HepG2 (cell line): Measurements from ENCODE around the gene DOCK2. TPM values are rescaled to one million over a fixed set of nuclear protein-coding genes. Genes with fewer than 3 reads are reported as not detected.

Source experiments
- ATAC-seq: fragments of 200-7000 bp; cut with Tn5 transposase; 3 replicates; pipeline ENCODE4 v1.9.1; 2020; ENCODE audit warnings: mild to moderate bottlenecking, moderate library complexity
- BruUV-seq: library from RNA; stranded (reverse); fragments of 400-500 nt; replicated peaks from 2 replicates; lab custom pipeline; 2021; lab: Mats Ljungman, UMichigan
- CTCF ChIA-PET: fragments of 300-600 bp; formaldehyde crosslinking; extraction: SDS; loops from one replicate; lab custom pipeline; 2021; ENCODE audit warnings: low total read pairs, inconsistent platforms, low intra/inter-chr PET ratio; lab: Yijun Ruan, JAX
- POLR2A ChIA-PET: fragments of 350-600 bp; sonication (Branson Sonifier 250); formaldehyde crosslinking; loops from one replicate; lab custom pipeline; 2020; ENCODE audit warnings: antibody characterized with exemption, inconsistent platforms; lab: Yijun Ruan, JAX
- DNase-seq: peaks from one replicate; pipeline ENCODE4 v3.0.0-alpha.2; 2015; ENCODE audit warnings: low spot score
- FAIRE-seq: peaks from 3 replicates; lab custom pipeline; 2011; peaks lifted over from hg19 to GRCh38; lab: Jason Lieb, UNC
- H2AFZ ChIP-seq: one replicate; pipeline ENCODE4 v1.6.1; 2011; ENCODE audit warnings: low read length, inconsistent platforms
- H3K27ac ChIP-seq: fragments of 300-600 bp; 3 replicates; pipeline ENCODE4 v1.8.0; 2011; ENCODE audit warnings: mixed run types, mild to moderate bottlenecking, mixed read lengths, low read length, inconsistent platforms; ENCODE audit not compliant: insufficient read depth; ENCODE audit errors: extremely low read length
- H3K27me3 ChIP-seq, 2 experiments: fragments of 200-600 bp in 1 of 2; 2 replicates in 1 of 2; 3 replicates in 1 of 2; pipeline versions ENCODE4 v1.6.0 to v1.8.0; 2011; ENCODE audit warnings: low read length in 2 of 2, mild to moderate bottlenecking in 2 of 2, moderate library complexity in 2 of 2, inconsistent platforms in 1 of 2; ENCODE audit not compliant: insufficient read depth in 2 of 2, control insufficient read depth in 1 of 2
- H3K36me3 ChIP-seq, 2 experiments: fragments of 200-600 bp in 1 of 2; replicated peaks in 1 of 2; 2 replicates in 1 of 2; 3 replicates in 1 of 2; pipeline versions ENCODE4 v1.5.1 to v1.8.0; 2011; ENCODE audit warnings: low read length in 2 of 2, inconsistent platforms in 1 of 2; ENCODE audit not compliant: insufficient read depth in 2 of 2, control insufficient read depth in 1 of 2
- H3K4me1 ChIP-seq: 2 replicates; pipeline ENCODE4 v1.5.1; 2012; ENCODE audit warnings: low read length, inconsistent platforms; ENCODE audit not compliant: insufficient read depth
- H3K4me2 ChIP-seq: 2 replicates; pipeline ENCODE4 v1.6.0; 2011; ENCODE audit warnings: low read depth, low read length, inconsistent platforms
- H3K4me3 ChIP-seq, 3 experiments: fragments of 200-600 bp in 1 of 3; sonication (generic), shearing (Covaris generic) in 1 of 3; replicated peaks in 1 of 3; 2 replicates each; pipeline ENCODE4 v1.5.1; 2011 to 2016; ENCODE audit warnings: low read length in 3 of 3, inconsistent platforms in 2 of 3, low read depth in 2 of 3, mild to moderate bottlenecking in 2 of 3, control low read depth in 1 of 3, mixed read lengths in 1 of 3; ENCODE audit not compliant: insufficient read depth in 1 of 3
- H3K79me2 ChIP-seq: one replicate; pipeline ENCODE4 v1.6.1; 2011; ENCODE audit warnings: low read length, inconsistent platforms; ENCODE audit not compliant: insufficient read depth
- H3K9ac ChIP-seq: 2 replicates; pipeline ENCODE4 v1.6.0; 2011; ENCODE audit warnings: mild to moderate bottlenecking, low read depth, low read length, inconsistent platforms; ENCODE audit not compliant: insufficient read depth
- H3K9me3 ChIP-seq: 2 replicates; pipeline ENCODE4 v1.5.1; 2012; ENCODE audit warnings: mild to moderate bottlenecking, low read length
- H4K20me1 ChIP-seq: 2 replicates; pipeline ENCODE4 v1.6.0; 2011; ENCODE audit warnings: inconsistent platforms, mild to moderate bottlenecking, low read length, moderate library complexity; ENCODE audit not compliant: insufficient read depth
- FOXC1 ChIP-seq: sonication (generic); formaldehyde crosslinking; IDR thresholded peaks from 2 replicates; pipeline ENCODE4 v1.8.0; 2022; ENCODE audit warnings: mild to moderate bottlenecking, missing genetic modification reagents, borderline replicate concordance
- IKZF1 ChIP-seq: fragments of 450-650 bp; IDR thresholded peaks from 2 replicates; pipeline ENCODE4 v1.7.1; 2016
- ISX ChIP-seq: sonication (generic); formaldehyde crosslinking; conservative IDR thresholded peaks from 2 replicates; pipeline ENCODE4 v1.5.0; 2020; ENCODE audit warnings: missing genetic modification reagents
- KLF13 ChIP-seq: sonication (generic); formaldehyde crosslinking; IDR thresholded peaks from 2 replicates; pipeline ENCODE4 v1.4.0; 2020; ENCODE audit warnings: mild to moderate bottlenecking, missing genetic modification reagents
- NONO ChIP-seq, 2 experiments: fragments of 450-650 bp in 1 of 2; sonication (generic) in 1 of 2; formaldehyde crosslinking in 1 of 2; IDR thresholded peaks in 1 of 2; conservative IDR thresholded peaks in 1 of 2; 2 replicates each; pipeline versions ENCODE4 v1.6.1 to v1.8.0; 2017 to 2022; ENCODE audit warnings: mild to moderate bottlenecking in 1 of 2, missing genetic modification reagents in 1 of 2, moderate library complexity in 1 of 2
- TMF1 ChIP-seq: sonication (generic); formaldehyde crosslinking; IDR thresholded peaks from 2 replicates; pipeline ENCODE4 v1.8.1; 2022; ENCODE audit warnings: low read depth, missing genetic modification reagents
- TP53 ChIP-seq: sonication (generic); formaldehyde crosslinking; conservative IDR thresholded peaks from 2 replicates; pipeline ENCODE4 v1.4.0; 2020; ENCODE audit warnings: missing genetic modification reagents
- ZNF337 ChIP-seq: sonication (generic); formaldehyde crosslinking; IDR thresholded peaks from 2 replicates; pipeline ENCODE4 v1.5.1; 2020; ENCODE audit warnings: missing genetic modification reagents, low read depth, mild to moderate bottlenecking, borderline replicate concordance
- ZNF484 ChIP-seq: sonication (generic); formaldehyde crosslinking; IDR thresholded peaks from 2 replicates; pipeline ENCODE4 v1.5.1; 2020; ENCODE audit warnings: mild to moderate bottlenecking, low read depth, missing genetic modification reagents, borderline replicate concordance
- ZNF614 ChIP-seq: IDR thresholded peaks from 2 replicates; pipeline ENCODE4 v1.6.1; 2018; ENCODE audit warnings: missing biosample characterization, missing genetic modification reagents, inconsistent platforms, borderline replicate concordance
- ZNF737 ChIP-seq: sonication (generic); formaldehyde crosslinking; IDR thresholded peaks from 2 replicates; pipeline ENCODE4 v1.5.0; 2020; ENCODE audit warnings: missing genetic modification reagents, mild to moderate bottlenecking, borderline replicate concordance
- ZNF879 ChIP-seq: sonication (generic); formaldehyde crosslinking; IDR thresholded peaks from 2 replicates; pipeline ENCODE4 v1.8.1; 2023; ENCODE audit warnings: missing genetic modification reagents
- ZSCAN5A ChIP-seq: sonication (generic); formaldehyde crosslinking; IDR thresholded peaks from 2 replicates; pipeline ENCODE4 v1.8.0; 2022; ENCODE audit warnings: mild to moderate bottlenecking, missing genetic modification reagents, borderline replicate concordance
- WGBS: methylation state at CpG from one replicate; pipeline ENCODE4 v1.1.6; 2017; ENCODE audit warnings: low lambda C conversion rate; 5-methylcytosine and 5-hydroxymethylcytosine counted together
- in situ Hi-C: cut with HindIII; loops from 2 replicates; pipeline ENCODE4 v1.10.0; 2017; ENCODE audit warnings: low pct_unique_long_range_greater_than_20kb; ENCODE audit not compliant: extremely low pct_ligation_motif_present
- intact Hi-C: fragments of 100-400 bp; cut with micrococcal nuclease; formaldehyde crosslinking; loops from one replicate; pipeline ENCODE4 v1.10.0; 2022; ENCODE audit not compliant: unreplicated experiment
- polyA plus RNA-seq, 8 experiments: library from polyadenylated mRNA; depleted of rRNA in 3 of 8; stranded (reverse) in 7 of 8; unstranded in 1 of 8; fragments of >200 nt; fragmentation: Illumina TruSeq in 4 of 8; extraction: Trizol in 4 of 8; gene quantifications; 2 replicates each; pipeline versions ENCODE4 v1.2.1 to v1.2.3, GENCODE V29; 2011 to 2016; ENCODE audit warnings: low read depth in 4 of 8, missing spikeins in 1 of 8, mixed read lengths in 1 of 8; ENCODE audit not compliant: insufficient read depth in 1 of 8
- total RNA-seq, 5 experiments: library from RNA; depleted of rRNA; stranded (reverse); fragments of >200 nt; fragmentation: Illumina TruSeq; extraction: Trizol; gene quantifications; 2 replicates each; pipeline ENCODE4 v1.2.3, GENCODE V29; 2016; ENCODE audit warnings: low read depth in 1 of 5
- TF ChIP-seq, protein P1 (sequence below): sonication (generic); formaldehyde crosslinking; IDR thresholded peaks from 2 replicates; pipeline ENCODE4 v1.4.0; 2020; ENCODE audit warnings: missing genetic modification reagents
- TF ChIP-seq, protein P2 (sequence below): sonication (generic); formaldehyde crosslinking; IDR thresholded peaks from 2 replicates; pipeline ENCODE4 v1.8.1; 2023; ENCODE audit warnings: missing genetic modification reagents, inconsistent platforms, borderline replicate concordance

The DOCK2 gene
- total and polyA plus RNA-seq, 2 of the 13 experiments (the other 11 are each of a cell fraction or from before 2014, with no cell fraction given), result not detected

DNA sequence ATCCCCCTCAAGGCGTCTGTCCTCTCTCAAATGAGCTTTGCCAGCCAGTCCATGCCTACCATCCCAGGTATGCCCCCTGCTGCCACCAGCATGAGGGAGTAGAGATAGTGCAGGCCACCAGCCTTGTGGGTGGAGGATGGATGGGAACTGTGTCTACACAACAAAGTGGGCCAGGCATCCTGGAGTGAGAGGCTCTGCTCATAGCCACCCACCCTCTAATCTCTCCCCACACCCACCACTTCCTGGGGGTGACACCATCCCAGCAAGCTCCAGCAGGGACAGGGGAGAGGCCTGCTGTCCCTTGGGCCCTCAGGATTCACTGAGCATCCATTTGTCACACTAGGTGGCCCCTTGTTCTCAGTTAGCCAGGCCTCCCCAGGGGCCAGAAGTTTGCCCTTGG, 443.1 kb downstream of the DOCK2 start:
- intact Hi-C loops, result no loop called here
- no TSS peak for BruUV-seq
- no peaks in the 10 kb centered on the region for H3K79me2 ChIP-seq
- ChIA-PET CTCF (no interaction called here), POLR2A (no interaction called here)
- H3K4me3 ChIP-seq, result no peak overlapping the region
- no peak for TF ChIP-seq ZNF484 (CRISPR knock-in tag)
- TF ChIP-seq IKZF1, result no peak
- TF ChIP-seq NONO (IDR thresholded peaks at IDR 0.05), result no peak
- TF ChIP-seq NONO (CRISPR knock-in tag; conservative IDR thresholded peaks at IDR 0.05), result no peak
- TF ChIP-seq KLF13, result no peak
- DNase-seq (no peak), FAIRE-seq (no peak), ATAC-seq (no peak)
- in situ Hi-C loops, result no loop called here
- no peak overlapping the region for H3K27ac ChIP-seq
- H3K4me1 ChIP-seq, result no peaks in the 10 kb centered on the region
- no CpG with 5 or more reads among the region's 1 CpG for WGBS
- H2AFZ ChIP-seq, result no peak overlapping the region
- H3K36me3 ChIP-seq, result no peaks in the 10 kb centered on the region
- H3K4me2 ChIP-seq, result no peak overlapping the region
- H3K9me3 ChIP-seq, result no peaks in the 10 kb centered on the region
- H4K20me1 ChIP-seq, result no peaks in the 10 kb centered on the region
- no peak overlapping the region for H3K9ac ChIP-seq
- H3K27me3 ChIP-seq, result no peaks in the 10 kb centered on the region; a peak in 1 of 5 replicates

- no peak overlapping the region for H3K4me3 ChIP-seq
- no peak overlapping the region for H3K9ac ChIP-seq
- no peaks in the 10 kb centered on the region for H3K79me2 ChIP-seq
- FAIRE-seq (no peak), ATAC-seq (no peak), DNase-seq (no peak)
- in situ Hi-C loops, result no loop called here
- 50% methylated on average over 6 of the region's 8 CpGs for WGBS
- H4K20me1 ChIP-seq, result no peaks in the 10 kb centered on the region
- CTCF ChIA-PET, result no interaction called here
- no peaks in the 10 kb centered on the region for H3K36me3 ChIP-seq
- POLR2A ChIA-PET, result no interaction called here
- intact Hi-C loops, result no loop called here
- no peak overlapping the region for H3K4me2 ChIP-seq
- H3K9me3 ChIP-seq, result no peaks in the 10 kb centered on the region
- no peak overlapping the region for H2AFZ ChIP-seq
- no peaks in the 10 kb centered on the region for H3K4me1 ChIP-seq
- no peak overlapping the region for H3K27ac ChIP-seq
- BruUV-seq, result no TSS peak
- H3K27me3 ChIP-seq, result no peaks in the 10 kb centered on the region; a peak in 1 of 5 replicates
- TF ChIP-seq ZNF879 (no peak), ZSCAN5A (CRISPR knock-in tag) (no peak), ZNF737 (CRISPR knock-in tag) (no peak), TP53 (CRISPR knock-in tag) (no peak), FOXC1 (CRISPR knock-in tag) (no peak), ISX (CRISPR knock-in tag) (no peak), TMF1 (no peak), ZNF337 (CRISPR knock-in tag) (no peak), ZNF614 (CRISPR knock-in tag) (no peak)
- TF ChIP-seq, protein P1, sequence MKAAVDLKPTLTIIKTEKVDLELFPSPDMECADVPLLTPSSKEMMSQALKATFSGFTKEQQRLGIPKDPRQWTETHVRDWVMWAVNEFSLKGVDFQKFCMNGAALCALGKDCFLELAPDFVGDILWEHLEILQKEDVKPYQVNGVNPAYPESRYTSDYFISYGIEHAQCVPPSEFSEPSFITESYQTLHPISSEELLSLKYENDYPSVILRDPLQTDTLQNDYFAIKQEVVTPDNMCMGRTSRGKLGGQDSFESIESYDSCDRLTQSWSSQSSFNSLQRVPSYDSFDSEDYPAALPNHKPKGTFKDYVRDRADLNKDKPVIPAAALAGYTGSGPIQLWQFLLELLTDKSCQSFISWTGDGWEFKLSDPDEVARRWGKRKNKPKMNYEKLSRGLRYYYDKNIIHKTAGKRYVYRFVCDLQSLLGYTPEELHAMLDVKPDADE (CRISPR knock-in tag), result no peak
- TF ChIP-seq, protein P2, sequence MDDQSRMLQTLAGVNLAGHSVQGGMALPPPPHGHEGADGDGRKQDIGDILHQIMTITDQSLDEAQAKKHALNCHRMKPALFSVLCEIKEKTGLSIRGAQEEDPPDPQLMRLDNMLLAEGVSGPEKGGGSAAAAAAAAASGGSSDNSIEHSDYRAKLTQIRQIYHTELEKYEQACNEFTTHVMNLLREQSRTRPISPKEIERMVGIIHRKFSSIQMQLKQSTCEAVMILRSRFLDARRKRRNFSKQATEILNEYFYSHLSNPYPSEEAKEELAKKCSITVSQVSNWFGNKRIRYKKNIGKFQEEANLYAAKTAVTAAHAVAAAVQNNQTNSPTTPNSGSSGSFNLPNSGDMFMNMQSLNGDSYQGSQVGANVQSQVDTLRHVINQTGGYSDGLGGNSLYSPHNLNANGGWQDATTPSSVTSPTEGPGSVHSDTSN (CRISPR knock-in tag), result no peak
Observed at GRCh38 chr5:170080786-170081445, 443.8 kb downstream of the DOCK2 start.
